Measurements from ENCODE around the gene VSIG10L. TPM values are rescaled to one million over a fixed set of nuclear protein-coding genes. Genes with fewer than 3 reads are reported as not detected.

VSIG10L gene
- polyA plus RNA-seq, 1 donor, result 1.00 TPM

Other genes starting within 250 kb of the VSIG10L start
- gene CTU1, start 233.7 kb downstream of the VSIG10L start, polyA plus RNA-seq (ENCODE audit: insufficient read length), result 2.4 TPM
- gene SIGLEC9, start 217.2 kb downstream of the VSIG10L start, polyA plus RNA-seq (ENCODE audit: insufficient read length), result 0.65 TPM
- gene SIGLEC7, start 199.8 kb downstream of the VSIG10L start, polyA plus RNA-seq (ENCODE audit: insufficient read length), result 0.37 TPM
- gene CD33, start 117.1 kb downstream of the VSIG10L start, polyA plus RNA-seq (ENCODE audit: insufficient read length), result 3.8 TPM
- gene SIGLECL1, start 91.1 kb downstream of the VSIG10L start, polyA plus RNA-seq (ENCODE audit: insufficient read length), result not detected
- gene IGLON5, start 30.5 kb downstream of the VSIG10L start, polyA plus RNA-seq (ENCODE audit: insufficient read length), result 0.10 TPM
- 40.1 TPM for gene ETFB, start 24.2 kb upstream of the VSIG10L start, polyA plus RNA-seq (ENCODE audit: insufficient read length)
- 1.1 TPM for gene CLDND2, start 26.9 kb upstream of the VSIG10L start, polyA plus RNA-seq (ENCODE audit: insufficient read length)
- gene NKG7, start 30.5 kb upstream of the VSIG10L start, polyA plus RNA-seq (ENCODE audit: insufficient read length), result 3.0 TPM
- not detected for gene LIM2, start 45.8 kb upstream of the VSIG10L start, polyA plus RNA-seq (ENCODE audit: insufficient read length)
- gene C19orf84, start 48.5 kb upstream of the VSIG10L start, polyA plus RNA-seq (ENCODE audit: insufficient read length), result not detected
- 0.92 TPM for gene SIGLEC10, start 75.5 kb upstream of the VSIG10L start, polyA plus RNA-seq (ENCODE audit: insufficient read length)
- not detected for gene SIGLEC8, start 116.3 kb upstream of the VSIG10L start, polyA plus RNA-seq (ENCODE audit: insufficient read length)
- not detected for gene CEACAM18, start 136.4 kb upstream of the VSIG10L start, polyA plus RNA-seq (ENCODE audit: insufficient read length)
- gene SIGLEC12, start 159.7 kb upstream of the VSIG10L start, polyA plus RNA-seq (ENCODE audit: insufficient read length), result not detected
- gene SIGLEC6, start 189.5 kb upstream of the VSIG10L start, polyA plus RNA-seq (ENCODE audit: insufficient read length), result 0.15 TPM
- gene ZNF175, start 229.1 kb upstream of the VSIG10L start, polyA plus RNA-seq (ENCODE audit: insufficient read length), result 8.1 TPM